ENCODE data around the gene OSM. TPM values are rescaled to one million over a fixed set of nuclear protein-coding genes. Genes with fewer than 3 reads are reported as not detected.

Gene OSM
- total RNA-seq, 5 donors from 2014 or later (not counting 1 experiment from before 2014, with no cell fraction given): 5.9 to 16.5 (median 7.4) TPM

- peaks cover 4% of the 10 kb centered on the region for H3K36me3 Mint-ChIP-seq
- peaks cover 7 to 65% of the 10 kb centered on the region in 2 experiments for H3K4me1 ChIP-seq (ENCODE audit: control insufficient read depth in 1 of 2, extremely low read depth in 1 of 2, insufficient read depth in 2 of 2, low read length in 2 of 2)
- DNase-seq: peak; percentile 61 to 92 (median 83)
- CTCF ChIA-PET: interaction anchor here in 1 of 2 donors (0.7 to 0.9 kb wide), 2 partner anchors 22 to 90 kb away, joined by 3 read pairs; no protein-coding TSS in a partner anchor
- H3K36me3 ChIP-seq (ENCODE audit: control insufficient read depth in 2 of 2, extremely low read depth in 1 of 2, insufficient read depth in 1 of 2, low read length in 1 of 2): peaks cover 5 to 22% of the 10 kb centered on the region in 2 donors
- peak overlapping the region; percentile 86 to 91 (median 87) for H3K4me3 Mint-ChIP-seq
- no peaks in the 10 kb centered on the region for H3K27me3 Mint-ChIP-seq
- H3K4me1 Mint-ChIP-seq: peaks cover 49 to 62% (median 53%) of the 10 kb centered on the region in 3 donors
- H3K9me3 ChIP-seq: no peaks in the 10 kb centered on the region
- peak overlapping the region; percentile 67 to 92 for H3K4me3 ChIP-seq (ENCODE audit: control insufficient read depth in 1 of 2, extremely low read depth in 1 of 2, low read length in 1 of 2)
- no peaks in the 10 kb centered on the region for H3K9me3 Mint-ChIP-seq
- peak; percentile 71 to 78 (median 76) for ATAC-seq (replicated peaks in 1 of 4)
- no peaks in the 10 kb centered on the region for H3K27me3 ChIP-seq (replicated peaks in 1 of 2; ENCODE audit: control insufficient read depth in 2 of 2, extremely low read depth in 1 of 2, insufficient read depth in 2 of 2, low read length in 1 of 2)
- WGBS (ENCODE audit: insufficient coverage): 0% methylated on average over 16 of the region's 24 CpGs
- peak overlapping the region; percentile 94 to 96 for H3K27ac Mint-ChIP-seq
- POLR2A ChIA-PET: no interaction called here
- peak overlapping the region; percentile 100 for H3K27ac ChIP-seq (ENCODE audit: low read length)
Observed at GRCh38 chr22:30265823-30266444, 717 bp downstream of the OSM start.

GRCh38 chr22:30265131-30265720, 1.4 kb downstream of the OSM start:
- Mint-ChIP-seq H3K4me3 (peak overlapping the region; percentile 86 to 91 (median 87)), H3K36me3 (no peaks in the 10 kb centered on the region), H3K27ac (peak overlapping the region; percentile 94 to 96), H3K9me3 (no peaks in the 10 kb centered on the region), H3K4me1 (peaks cover 49 to 57% (median 53%) of the 10 kb centered on the region in 3 donors), H3K27me3 (no peaks in the 10 kb centered on the region)
- WGBS (ENCODE audit: insufficient coverage): 69% methylated on average over 9 of the region's 9 CpGs
- Histone ChIP-seq H3K9me3 (no peaks in the 10 kb centered on the region), H3K4me3 (ENCODE audit: control insufficient read depth in 1 of 2, extremely low read depth in 1 of 2, low read length in 1 of 2) (peak overlapping the region; percentile 26 to 92), H3K27ac (ENCODE audit: low read length) (peak overlapping the region; percentile 100), H3K27me3 (replicated peaks in 1 of 2; ENCODE audit: control insufficient read depth in 2 of 2, extremely low read depth in 1 of 2, insufficient read depth in 2 of 2, low read length in 1 of 2) (no peaks in the 10 kb centered on the region), H3K36me3 (ENCODE audit: control insufficient read depth in 2 of 2, extremely low read depth in 1 of 2, insufficient read depth in 1 of 2, low read length in 1 of 2) (peaks cover 5 to 18% of the 10 kb centered on the region in 2 donors), H3K4me1 (ENCODE audit: control insufficient read depth in 1 of 2, extremely low read depth in 1 of 2, insufficient read depth in 2 of 2, low read length in 2 of 2) (peaks cover 7 to 65% of the 10 kb centered on the region in 2 experiments)
- POLR2A ChIA-PET: no interaction called here
- ATAC-seq (replicated peaks in 1 of 4): no peak
- no peak for DNase-seq
- CTCF ChIA-PET: interaction anchor here in 1 of 2 donors (0.7 to 1.4 kb wide), 3 partner anchors 15 to 23 kb away, joined by 3 to 4 read pairs (median 4); no protein-coding TSS in a partner anchor

- Mint-ChIP-seq H3K4me1 (peaks cover 47 to 56% (median 51%) of the 10 kb centered on the region in 3 donors), H3K4me3 (peak overlapping the region in 1 of 3 donors; percentile 86), H3K36me3 (no peaks in the 10 kb centered on the region), H3K27me3 (no peaks in the 10 kb centered on the region), H3K27ac (no peak overlapping the region), H3K9me3 (no peaks in the 10 kb centered on the region)
- Histone ChIP-seq H3K27ac (ENCODE audit: low read length) (no peak overlapping the region), H3K36me3 (ENCODE audit: control insufficient read depth in 2 of 2, extremely low read depth in 1 of 2, insufficient read depth in 1 of 2, low read length in 1 of 2) (peaks cover 5 to 14% of the 10 kb centered on the region in 2 donors), H3K27me3 (replicated peaks in 1 of 2; ENCODE audit: control insufficient read depth in 2 of 2, extremely low read depth in 1 of 2, insufficient read depth in 2 of 2, low read length in 1 of 2) (no peaks in the 10 kb centered on the region), H3K4me1 (ENCODE audit: control insufficient read depth in 1 of 2, extremely low read depth in 1 of 2, insufficient read depth in 2 of 2, low read length in 2 of 2) (peaks cover 7 to 65% of the 10 kb centered on the region in 2 experiments), H3K9me3 (no peaks in the 10 kb centered on the region), H3K4me3 (ENCODE audit: control insufficient read depth in 1 of 2, extremely low read depth in 1 of 2, low read length in 1 of 2) (no peak overlapping the region)
- ChIA-PET POLR2A (interaction anchor here in 1 of 2 donors (0.6 kb wide), 2 partner anchors 24 to 868 kb away, joined by 4 to 5 read pairs; no protein-coding TSS in a partner anchor), CTCF (interaction anchor here (0.7 to 1.6 kb wide), 8 partner anchors 16 to 1460 kb away, joined by 3 to 9 read pairs (median 4); no protein-coding TSS in a partner anchor)
- 93% methylated on average over 17 of the region's 17 CpGs for WGBS (ENCODE audit: insufficient coverage)
- ATAC-seq (replicated peaks in 1 of 4) (no peak), DNase-seq (no peak)
Observed at GRCh38 chr22:30263883-30264282, 2.8 kb downstream of the OSM start.

GRCh38 chr22:30262917-30263741, 3.5 kb downstream of the OSM start:
- DNase-seq (peak; percentile 25 to 88 (median 69)), ATAC-seq (replicated peaks in 1 of 4) (peak in 1 of 4 experiments; percentile 15)
- H3K27ac Mint-ChIP-seq: peak overlapping the region; percentile 52 to 69
- CTCF ChIA-PET: interaction anchor here (0.5 to 1.6 kb wide), 11 partner anchors 22 to 1459 kb away, joined by 3 to 9 read pairs (median 4); no protein-coding TSS in a partner anchor
- 36% methylated on average over 23 of the region's 27 CpGs for WGBS (ENCODE audit: insufficient coverage)
- no peak overlapping the region for H3K27ac ChIP-seq (ENCODE audit: low read length)
- peak overlapping the region; percentile 46 to 59 (median 51) for H3K4me3 Mint-ChIP-seq
- H3K4me3 ChIP-seq (ENCODE audit: control insufficient read depth in 1 of 2, extremely low read depth in 1 of 2, low read length in 1 of 2): no peak overlapping the region
- H3K36me3 ChIP-seq (ENCODE audit: control insufficient read depth in 2 of 2, extremely low read depth in 1 of 2, insufficient read depth in 1 of 2, low read length in 1 of 2): peaks cover 3 to 11% of the 10 kb centered on the region in 2 donors
- no peaks in the 10 kb centered on the region for H3K9me3 ChIP-seq
- peaks cover 40 to 52% (median 45%) of the 10 kb centered on the region in 3 donors for H3K4me1 Mint-ChIP-seq
- no peaks in the 10 kb centered on the region for H3K27me3 ChIP-seq (replicated peaks in 1 of 2; ENCODE audit: control insufficient read depth in 2 of 2, extremely low read depth in 1 of 2, insufficient read depth in 2 of 2, low read length in 1 of 2)
- POLR2A ChIA-PET: interaction anchor here (0.6 to 0.7 kb wide), 3 partner anchors 25 to 867 kb away, joined by 3 to 5 read pairs (median 4); no protein-coding TSS in a partner anchor
- H3K27me3 Mint-ChIP-seq: no peaks in the 10 kb centered on the region
- no peaks in the 10 kb centered on the region for H3K9me3 Mint-ChIP-seq
- no peaks in the 10 kb centered on the region for H3K36me3 Mint-ChIP-seq
- peaks cover 7 to 61% of the 10 kb centered on the region in 2 experiments for H3K4me1 ChIP-seq (ENCODE audit: control insufficient read depth in 1 of 2, extremely low read depth in 1 of 2, insufficient read depth in 2 of 2, low read length in 2 of 2)

GRCh38 chr22:30262112-30262511, 4.5 kb downstream of the OSM start:
- ChIA-PET POLR2A (no interaction called here), CTCF (interaction anchor here in 1 of 2 donors (1.5 kb wide), 1 partner anchor 154 kb away, joined by 6 read pairs; no protein-coding TSS in a partner anchor)
- WGBS (ENCODE audit: insufficient coverage): 78% methylated on average over 2 of the region's 4 CpGs
- H3K9me3 Mint-ChIP-seq: no peaks in the 10 kb centered on the region
- peaks cover 31 to 45% (median 37%) of the 10 kb centered on the region in 3 donors for H3K4me1 Mint-ChIP-seq
- no peak overlapping the region for H3K4me3 ChIP-seq (ENCODE audit: control insufficient read depth in 1 of 2, extremely low read depth in 1 of 2, low read length in 1 of 2)
- no peaks in the 10 kb centered on the region for H3K9me3 ChIP-seq
- H3K36me3 Mint-ChIP-seq: no peaks in the 10 kb centered on the region
- peaks cover 0 to 51% of the 10 kb centered on the region in 2 experiments for H3K4me1 ChIP-seq (ENCODE audit: control insufficient read depth in 1 of 2, extremely low read depth in 1 of 2, insufficient read depth in 2 of 2, low read length in 2 of 2)
- H3K27me3 Mint-ChIP-seq: no peaks in the 10 kb centered on the region
- H3K27me3 ChIP-seq (replicated peaks in 1 of 2; ENCODE audit: control insufficient read depth in 2 of 2, extremely low read depth in 1 of 2, insufficient read depth in 2 of 2, low read length in 1 of 2): no peaks in the 10 kb centered on the region
- no peak for ATAC-seq (replicated peaks in 1 of 4)
- H3K27ac ChIP-seq (ENCODE audit: low read length): no peak overlapping the region
- peak overlapping the region in 1 of 3 donors; percentile 42 for H3K4me3 Mint-ChIP-seq
- DNase-seq: no peak
- H3K36me3 ChIP-seq (ENCODE audit: control insufficient read depth in 2 of 2, extremely low read depth in 1 of 2, insufficient read depth in 1 of 2, low read length in 1 of 2): peaks cover 0 to 11% of the 10 kb centered on the region in 2 donors
- H3K27ac Mint-ChIP-seq: peak overlapping the region; percentile 28 to 61
